Upper lobe of left lung (tissue), 4 donors: ENCODE measurements around the gene BCAS3.

Source experiments
- EP300 ChIP-seq, 4 donors: sonication (generic); formaldehyde crosslinking; IDR thresholded peaks; one replicate each; pipeline ENCODE4 v1.5.1; 2017; ENCODE audit warnings: antibody characterized with exemption in 4 of 4, control low read depth in 2 of 4
- POLR2A ChIP-seq, 4 donors: fragments of 450-650 bp; IDR thresholded peaks; one replicate each; pipeline ENCODE4 v1.5.1; 2016 to 2017; ENCODE audit warnings: antibody characterized with exemption in 4 of 4, mild to moderate bottlenecking in 2 of 4
- TF ChIP-seq, protein P1 (sequence below), 6 experiments: fragments of 450-650 bp in 4 of 6; fragments of 200-600 bp in 2 of 6; sonication (generic) in 2 of 6; IDR thresholded peaks; one replicate each; pipeline ENCODE4 v1.5.1; 2016 to 2019; ENCODE audit warnings: antibody characterized with exemption in 6 of 6

DNA sequence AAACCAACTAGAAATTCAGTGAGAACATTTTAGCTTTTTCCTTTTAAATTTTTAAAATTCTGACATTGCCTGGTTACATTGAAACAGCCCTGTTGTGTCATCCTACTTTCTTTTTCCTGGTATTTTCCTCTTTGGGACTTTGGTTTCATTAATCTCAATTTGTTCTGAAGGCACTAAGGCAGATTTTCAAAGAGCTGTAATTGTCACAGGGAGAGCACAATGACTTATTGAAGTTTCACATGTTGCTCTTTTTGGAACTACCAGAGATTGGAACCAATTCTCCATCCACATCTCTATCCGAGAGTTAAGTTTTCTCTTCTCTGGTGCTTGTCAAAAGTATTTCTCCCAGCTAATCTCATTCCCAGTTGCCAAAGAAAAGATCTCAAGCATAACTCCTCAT, 577.3 kb downstream of the BCAS3 start:
- TF ChIP-seq, protein P1, sequence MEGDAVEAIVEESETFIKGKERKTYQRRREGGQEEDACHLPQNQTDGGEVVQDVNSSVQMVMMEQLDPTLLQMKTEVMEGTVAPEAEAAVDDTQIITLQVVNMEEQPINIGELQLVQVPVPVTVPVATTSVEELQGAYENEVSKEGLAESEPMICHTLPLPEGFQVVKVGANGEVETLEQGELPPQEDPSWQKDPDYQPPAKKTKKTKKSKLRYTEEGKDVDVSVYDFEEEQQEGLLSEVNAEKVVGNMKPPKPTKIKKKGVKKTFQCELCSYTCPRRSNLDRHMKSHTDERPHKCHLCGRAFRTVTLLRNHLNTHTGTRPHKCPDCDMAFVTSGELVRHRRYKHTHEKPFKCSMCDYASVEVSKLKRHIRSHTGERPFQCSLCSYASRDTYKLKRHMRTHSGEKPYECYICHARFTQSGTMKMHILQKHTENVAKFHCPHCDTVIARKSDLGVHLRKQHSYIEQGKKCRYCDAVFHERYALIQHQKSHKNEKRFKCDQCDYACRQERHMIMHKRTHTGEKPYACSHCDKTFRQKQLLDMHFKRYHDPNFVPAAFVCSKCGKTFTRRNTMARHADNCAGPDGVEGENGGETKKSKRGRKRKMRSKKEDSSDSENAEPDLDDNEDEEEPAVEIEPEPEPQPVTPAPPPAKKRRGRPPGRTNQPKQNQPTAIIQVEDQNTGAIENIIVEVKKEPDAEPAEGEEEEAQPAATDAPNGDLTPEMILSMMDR (IDR thresholded peaks at IDR 0.05) = no peak
- TF ChIP-seq EP300 (IDR thresholded peaks at IDR 0.05) (no peak), POLR2A (IDR thresholded peaks at IDR 0.05) (no peak)
